NCI-H345 treated with DMSO at 0.1 percent for 48 hours (cell line): Measurements from ENCODE around the gene IL17F.
"Not testable (repeated sequence)": the region's sequence is repeated elsewhere in the genome, so short reads cannot be mapped to it uniquely, and the experiment has no call there.

Experiments used
- DNase-seq: peaks from one replicate; lab custom pipeline; 2025; ENCODE audit not compliant: unreplicated experiment; lab: John Stamatoyannopoulos, UW

IL17F gene

DNA sequence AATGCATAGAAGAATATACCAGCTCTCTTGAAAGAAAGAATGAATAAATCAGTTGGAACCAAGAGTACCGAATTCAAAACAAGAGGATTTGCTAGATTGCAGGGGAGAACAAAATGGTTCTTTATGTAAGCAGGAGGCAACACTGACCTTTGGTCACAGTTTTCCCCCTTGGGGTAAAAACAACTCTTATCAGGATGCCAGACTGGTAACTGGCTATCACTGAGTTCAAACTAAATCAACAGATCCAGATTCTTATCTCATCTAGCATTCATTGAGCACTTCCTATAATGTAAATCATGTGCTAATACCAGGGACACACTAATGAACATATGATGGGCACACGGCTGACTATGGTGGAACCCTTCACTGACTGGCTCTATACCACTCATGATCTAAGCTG lies 4.8 kb upstream of the IL17F start:
- no peak for DNase-seq

DNA sequence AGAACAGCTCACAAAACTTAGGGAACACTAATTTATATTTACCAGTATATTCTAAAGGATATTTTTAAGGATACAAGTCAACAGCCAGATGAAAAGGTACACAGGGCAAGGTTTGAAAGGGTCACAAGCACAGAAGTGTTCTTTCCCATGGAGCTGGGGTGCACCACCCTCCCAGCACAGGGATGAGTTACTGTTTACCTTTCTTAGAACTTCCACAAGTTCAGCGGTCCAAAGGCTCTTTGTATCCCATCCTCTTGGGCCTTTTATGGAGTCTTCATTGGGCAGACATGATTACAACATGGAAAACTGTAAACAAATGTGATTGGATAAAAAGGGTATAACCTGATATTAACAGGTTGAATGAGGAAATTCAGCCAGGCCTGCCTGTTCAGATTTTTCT lies 1.1 kb upstream of the IL17F start:
- DNase-seq, result no peak

DNA sequence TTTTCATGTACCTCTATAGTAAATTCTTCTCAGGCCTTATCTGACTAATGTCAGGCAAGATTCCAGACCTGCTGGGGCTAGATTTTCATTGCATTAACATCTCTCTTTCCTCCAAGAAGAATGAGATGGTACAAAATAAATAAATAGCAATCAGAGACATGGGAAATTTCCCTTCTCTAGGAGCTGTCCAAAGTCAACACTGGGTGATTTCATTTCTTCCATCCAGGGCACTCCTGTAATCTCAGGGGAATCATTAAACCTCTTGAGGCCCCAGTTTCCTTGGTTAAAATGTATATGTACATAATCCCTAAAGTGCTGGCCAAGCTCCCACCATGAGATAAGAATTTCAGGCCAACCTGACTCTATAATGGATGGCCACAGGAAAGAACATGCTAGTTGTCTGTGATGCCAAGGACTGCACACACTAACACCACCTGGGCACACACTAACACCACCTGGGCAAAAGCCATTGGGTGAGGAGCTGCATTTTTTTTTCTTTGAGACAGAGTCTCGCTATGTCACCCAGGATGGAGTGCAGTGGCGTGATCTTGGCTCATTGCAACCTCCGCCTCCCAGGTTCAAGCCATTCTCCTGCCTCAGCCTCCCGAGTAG lies 912 bp downstream of the IL17F start:
- DNase-seq, result no peak

DNA sequence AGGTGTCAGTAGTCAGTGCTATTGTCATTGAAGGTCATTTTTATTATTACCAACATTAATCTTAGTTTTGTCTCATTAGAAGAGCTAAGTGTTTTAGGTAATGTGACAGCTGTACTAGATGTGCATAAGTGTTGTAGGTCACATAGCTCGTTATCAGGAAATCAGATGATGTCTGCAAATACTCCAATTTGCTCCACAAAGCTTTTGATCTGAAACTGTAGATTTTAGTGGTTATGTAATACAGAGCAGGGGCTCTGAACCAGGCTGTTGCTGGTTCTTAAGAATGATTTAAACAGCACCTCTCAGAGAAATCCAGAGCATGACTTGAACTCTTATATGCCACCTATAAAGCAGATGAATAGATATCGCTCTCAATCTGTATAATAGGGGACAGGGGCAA lies 2.5 kb downstream of the IL17F start:
- no peak for DNase-seq

DNA sequence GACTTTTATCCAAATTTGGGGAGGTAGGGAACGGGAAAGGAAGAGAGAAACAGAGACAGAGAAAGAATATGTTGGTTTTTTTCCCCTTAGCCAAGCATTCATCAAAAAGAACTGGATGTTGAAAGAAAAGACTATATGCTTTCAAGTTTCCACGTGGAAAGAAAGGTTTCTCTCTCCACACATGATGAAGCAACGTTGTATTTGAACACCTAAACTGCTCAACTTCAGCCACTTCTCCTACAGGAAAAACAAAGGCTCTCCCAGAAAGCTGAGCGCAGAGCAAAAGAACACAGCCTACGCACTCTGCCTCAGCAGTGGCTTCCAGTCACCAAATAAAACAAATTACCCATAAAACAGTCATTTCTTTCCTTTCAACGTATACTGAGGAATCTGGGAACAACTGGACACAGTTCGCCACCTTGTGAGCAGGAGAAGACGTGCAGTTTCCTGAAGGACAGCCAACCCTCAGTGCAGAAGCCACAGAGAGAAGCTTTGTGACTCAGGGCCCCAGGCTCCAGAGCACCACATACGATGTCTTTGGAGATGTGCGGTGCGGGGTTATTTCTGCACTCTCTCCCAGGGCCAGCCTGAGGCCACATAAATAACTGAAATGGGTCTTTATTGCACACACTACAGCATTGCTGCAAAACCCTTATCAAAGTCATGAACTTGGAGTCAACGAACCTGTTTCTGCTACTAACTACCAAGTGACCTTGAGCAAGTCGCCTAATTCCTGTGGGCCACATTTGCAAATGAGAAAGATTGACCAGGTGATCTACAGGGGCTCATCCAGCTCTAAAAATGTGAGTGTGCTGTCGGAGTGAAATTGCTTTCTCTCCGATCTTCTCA lies 10.1 kb downstream of the IL17F start:
- DNase-seq, result peak; percentile 38

DNA sequence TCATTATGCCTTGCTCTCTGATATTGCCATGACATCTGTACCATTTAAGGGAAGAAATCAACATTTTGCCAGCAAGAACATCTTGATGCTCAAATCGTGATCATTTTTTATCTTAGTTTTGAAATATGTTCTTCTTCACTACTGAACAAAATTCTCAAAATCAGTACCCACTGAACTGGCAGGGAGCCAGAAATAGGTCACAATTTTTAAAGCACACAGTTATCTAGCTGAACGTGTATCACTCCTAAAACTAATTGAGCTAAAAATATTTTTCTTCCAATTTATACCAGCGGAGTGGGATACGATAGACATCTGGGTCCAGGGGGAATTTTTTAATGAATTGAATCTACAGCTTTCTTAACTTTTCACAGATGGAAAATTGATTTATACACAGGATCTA lies 11.3 kb downstream of the IL17F start:
- DNase-seq, result no peak

DNA sequence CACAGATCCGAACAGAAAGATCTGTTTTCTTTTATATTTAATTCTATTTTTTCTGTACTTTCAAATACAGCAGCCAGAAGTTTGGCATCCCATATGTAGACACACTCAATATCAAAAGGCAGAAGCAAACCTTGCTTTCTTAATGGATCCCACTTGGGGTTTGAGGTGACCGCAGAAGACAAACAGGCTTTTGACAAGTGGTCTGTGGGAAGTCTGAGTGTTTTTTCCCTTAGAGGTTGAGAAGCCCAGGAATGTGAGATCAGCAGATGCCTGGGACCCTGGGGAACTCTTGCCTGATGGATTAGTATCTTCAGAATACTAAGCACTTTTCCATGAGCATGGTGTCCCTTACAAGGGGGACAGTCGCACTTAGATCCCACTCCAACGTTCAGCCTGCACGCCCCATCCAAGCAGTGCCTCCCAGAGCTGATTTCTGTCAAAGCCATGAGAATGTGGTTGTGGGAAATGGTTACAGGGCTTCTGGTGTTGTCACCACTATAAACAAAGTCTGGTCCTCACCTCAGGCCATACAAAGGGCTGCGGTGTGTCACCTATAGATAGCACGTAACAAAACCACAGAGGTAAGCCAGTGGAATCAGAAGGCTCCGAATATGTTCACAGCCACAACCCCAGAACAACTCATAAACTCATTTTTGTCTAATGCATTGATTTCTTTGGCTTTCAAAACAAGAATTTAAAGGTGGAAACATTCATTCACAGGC lies 12.7 kb downstream of the IL17F start:
- DNase-seq, result no peak

DNA sequence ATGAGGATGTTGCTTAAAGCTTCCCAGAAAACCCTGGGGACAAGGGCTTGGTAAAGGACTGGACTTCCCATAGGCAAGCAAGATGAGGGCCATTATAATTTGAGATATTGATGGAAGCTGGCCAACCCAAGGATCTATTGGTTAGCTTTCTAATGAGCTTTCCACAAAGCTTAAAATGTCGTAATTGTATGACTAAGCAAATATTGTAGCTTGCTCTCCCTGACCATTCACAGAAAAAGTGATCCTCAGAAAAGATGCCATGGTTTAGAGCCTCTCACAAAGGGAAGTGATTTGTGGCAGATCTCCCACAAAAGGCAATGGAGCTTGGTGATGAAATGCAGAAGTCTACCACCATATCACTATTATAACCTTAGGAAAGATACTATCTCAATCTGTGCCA lies 13.6 kb downstream of the IL17F start:
- no peak for DNase-seq

DNA sequence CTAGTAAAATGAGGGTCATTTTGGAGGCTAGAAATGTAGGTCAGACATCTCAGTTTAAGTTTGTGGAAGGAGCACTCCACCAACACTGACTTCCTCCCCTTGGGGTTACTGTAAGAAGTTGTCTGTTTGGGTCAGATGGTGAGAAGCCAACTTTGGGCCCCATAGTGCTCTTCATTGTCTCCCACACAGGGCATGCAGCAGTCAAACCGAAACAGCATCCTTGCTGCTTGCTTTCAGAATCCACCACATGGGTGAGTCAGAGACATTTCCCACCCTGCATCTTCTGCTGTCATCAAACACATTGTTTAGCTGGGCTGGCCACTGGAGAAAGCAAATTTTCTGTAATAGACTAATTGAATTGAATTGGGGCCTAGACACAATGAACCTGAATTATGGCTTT lies 16.8 kb downstream of the IL17F start:
- DNase-seq, result no peak

DNA sequence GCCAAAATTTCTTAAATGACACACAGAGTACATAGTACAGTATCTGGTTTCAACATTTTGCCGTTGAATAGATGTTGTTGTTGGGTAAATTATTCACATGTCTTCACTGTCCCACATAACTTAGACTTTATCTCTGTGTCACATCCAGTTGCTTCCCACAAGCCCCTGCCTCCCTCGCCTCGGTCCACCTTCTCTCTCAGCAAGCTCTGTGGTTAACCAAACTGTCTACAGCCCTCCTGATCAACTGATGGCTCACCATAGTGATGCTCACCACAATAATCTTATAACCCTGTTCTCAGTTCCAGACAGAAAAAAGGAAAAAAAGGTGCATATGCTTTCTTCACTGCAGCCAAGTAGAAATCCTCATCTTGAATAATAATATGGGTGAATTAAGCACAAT lies 23.0 kb downstream of the IL17F start:
- DNase-seq, result no peak

DNA sequence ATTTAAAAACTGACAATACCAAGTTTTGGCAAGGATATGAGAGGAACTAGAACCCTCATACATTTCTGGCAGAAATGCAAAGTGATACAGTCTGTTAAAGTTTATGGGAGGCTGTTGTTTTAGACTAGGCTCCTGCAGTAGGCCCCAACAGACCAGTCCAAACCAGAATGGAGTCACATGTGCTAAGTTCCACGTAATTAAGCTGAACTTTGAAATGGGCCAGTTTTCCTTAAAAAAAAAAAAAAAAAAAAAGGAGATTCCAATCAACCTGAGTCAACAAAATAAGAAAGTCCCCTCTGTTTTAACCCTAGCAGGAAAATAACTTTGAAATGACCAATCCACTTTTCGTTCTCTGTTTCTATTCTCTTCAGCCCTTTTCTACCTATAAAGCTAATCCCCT lies 26.5 kb downstream of the IL17F start:
- no peak for DNase-seq

DNA sequence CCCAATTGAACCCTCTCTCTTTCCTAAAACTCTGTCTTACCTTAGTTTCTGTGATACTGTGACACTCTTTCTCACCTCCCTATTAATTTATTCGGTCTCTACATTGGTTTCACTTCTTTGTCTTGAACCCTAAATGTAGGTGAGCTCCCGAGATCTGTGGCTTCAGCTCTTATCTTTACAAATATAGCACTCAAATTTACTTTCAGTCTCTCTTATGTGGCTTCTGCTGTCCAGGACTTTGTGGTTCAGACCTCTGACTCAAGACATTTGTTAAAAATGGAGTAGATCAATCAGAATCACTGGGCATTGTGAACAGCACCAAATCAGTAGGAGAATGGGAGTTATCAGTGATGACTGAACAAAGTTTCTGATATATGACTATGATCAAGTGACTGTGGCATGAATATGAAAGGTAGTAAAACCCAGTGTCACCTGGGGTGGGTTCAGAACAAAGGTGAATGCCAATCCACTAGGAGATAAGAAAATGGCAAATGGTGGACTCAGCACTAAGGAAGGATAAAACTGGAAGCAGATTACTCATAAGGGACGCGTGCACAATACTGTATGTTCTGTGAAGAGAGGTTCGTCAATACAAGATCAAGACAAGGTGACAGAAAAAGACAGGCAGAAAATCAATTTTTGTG lies 27.2 kb downstream of the IL17F start:
- no peak for DNase-seq

DNA sequence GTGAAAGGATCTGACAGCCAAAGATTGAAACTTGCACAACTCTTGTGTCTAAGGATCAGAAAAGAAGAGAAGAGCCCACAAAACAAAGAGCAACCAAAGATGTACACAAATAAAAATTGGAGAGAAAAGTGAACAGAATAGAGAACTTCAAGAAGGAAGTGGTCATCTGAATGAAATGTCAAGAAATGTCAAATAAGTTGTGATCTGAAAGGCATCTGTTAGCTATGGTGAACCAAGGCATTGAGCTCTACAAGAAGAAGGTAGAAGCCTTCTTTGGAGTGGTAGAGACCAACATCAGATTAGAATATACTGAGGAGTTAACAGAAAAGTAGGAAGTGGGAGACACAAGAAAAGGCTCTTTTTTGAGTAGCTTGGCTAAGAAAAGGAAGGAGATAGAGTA lies 28.5 kb downstream of the IL17F start:
- no peak for DNase-seq

DNA sequence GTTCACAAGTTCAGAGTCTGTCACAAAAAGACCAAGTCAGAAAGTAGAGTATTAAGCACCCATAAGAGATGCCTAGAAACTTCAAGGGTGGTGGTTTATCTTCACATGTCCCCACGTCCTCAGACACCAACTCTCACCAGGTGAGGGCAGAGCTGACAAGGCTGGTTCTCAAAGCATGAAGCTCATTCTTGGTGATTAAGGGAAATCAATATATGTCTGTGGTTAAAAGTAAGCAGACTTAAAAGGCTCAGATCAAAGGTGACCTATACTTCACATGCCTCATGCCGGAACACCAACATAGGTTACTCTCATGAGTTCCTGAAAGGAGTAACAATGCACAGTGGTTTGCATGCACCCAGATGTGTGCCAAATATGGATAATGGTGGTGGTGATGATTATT lies 31.2 kb downstream of the IL17F start:
- DNase-seq, result no peak

DNA sequence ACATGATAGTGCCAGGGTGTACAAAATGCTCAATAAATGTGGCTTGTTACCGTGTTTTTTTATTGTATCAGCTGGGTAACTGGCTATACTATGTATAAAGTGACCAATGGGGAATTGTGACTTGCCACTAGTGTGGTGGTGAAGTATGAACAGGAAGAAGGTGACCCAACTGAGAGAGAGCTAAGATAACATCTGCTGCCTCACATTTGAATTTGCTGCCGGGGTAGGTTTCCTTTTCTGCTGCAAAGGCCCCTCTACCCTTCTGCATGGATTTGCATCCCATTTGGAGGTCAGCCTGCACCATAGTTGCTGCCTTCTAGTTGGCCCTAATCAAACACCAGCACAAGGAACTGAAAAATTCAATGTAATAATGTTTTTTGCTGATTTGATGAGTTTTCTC lies 34.1 kb downstream of the IL17F start:
- DNase-seq, result no peak

DNA sequence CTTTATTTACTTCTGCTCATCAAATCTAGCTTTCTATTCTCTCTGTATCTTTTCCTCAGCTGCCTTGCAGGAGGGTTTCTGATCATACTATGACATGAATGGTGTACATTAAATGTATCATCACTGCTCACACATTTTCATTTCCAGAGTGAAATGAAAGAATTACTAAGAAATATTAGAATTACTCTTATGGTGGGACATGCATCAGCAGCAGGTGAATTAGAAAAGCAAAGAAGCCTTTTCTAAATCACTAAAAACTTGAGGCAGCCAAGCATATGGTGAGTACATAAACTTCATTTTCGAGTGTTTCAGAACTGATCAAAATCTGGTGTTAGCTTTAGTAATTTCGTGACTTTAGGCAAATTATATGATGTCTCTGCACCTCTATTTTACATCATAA lies 34.5 kb downstream of the IL17F start:
- no peak for DNase-seq

DNA sequence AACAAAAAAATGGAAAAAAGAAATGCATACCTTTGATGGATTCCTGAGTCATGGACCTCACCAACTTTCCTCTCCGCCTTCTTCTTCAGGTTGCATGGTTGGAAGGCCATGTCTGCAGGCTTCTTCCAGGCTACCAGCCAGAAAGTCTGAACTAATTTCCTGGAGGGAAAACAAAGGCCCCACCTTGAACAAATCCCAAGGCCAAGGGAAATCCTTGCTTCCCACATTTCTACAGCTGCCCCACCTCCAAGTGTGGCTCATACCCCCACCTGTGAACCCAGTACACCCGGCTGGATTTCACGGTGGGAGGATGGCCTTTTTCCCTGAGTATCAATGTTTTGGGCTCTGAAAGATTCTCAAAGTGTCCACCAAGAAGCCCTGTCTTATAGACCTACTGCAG lies 35.7 kb downstream of the IL17F start:
- no peak for DNase-seq

DNA sequence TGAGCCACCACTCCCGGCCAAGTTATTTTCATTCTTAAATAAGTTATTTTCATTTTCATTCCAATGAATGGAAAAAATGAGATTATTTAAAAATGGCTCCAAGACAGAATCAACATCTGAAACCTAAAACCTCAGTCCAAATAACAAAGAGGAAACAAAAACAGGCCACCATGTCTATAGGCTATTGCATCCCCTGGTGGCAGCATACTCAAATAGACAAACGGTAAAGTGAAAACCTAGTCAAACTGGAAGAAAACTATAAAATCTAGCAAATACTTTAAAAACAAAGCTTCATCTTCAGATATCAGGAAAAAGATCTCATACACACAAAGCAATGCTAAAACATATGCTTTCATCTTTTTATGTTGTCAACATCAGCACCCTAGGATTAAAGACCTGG lies 37.2 kb downstream of the IL17F start:
- no peak for DNase-seq

DNA sequence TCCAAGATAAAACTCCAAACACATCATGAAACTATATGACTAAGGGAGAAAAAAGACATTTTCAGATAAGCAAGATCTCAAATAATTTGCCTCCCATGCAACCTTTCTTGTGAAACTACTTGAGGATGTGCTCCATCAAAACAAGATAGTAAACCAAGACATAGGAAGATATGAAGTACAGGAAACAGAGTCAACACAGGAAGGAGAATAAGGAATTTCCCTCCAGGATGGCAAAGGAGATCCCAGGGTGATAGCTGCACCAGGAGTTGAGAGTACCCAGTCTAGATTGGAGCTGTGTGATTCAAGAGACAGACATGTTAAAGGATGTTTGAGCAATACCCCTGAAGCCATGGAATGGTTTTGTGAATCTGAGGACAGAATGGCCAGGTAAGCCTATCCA lies 42.8 kb downstream of the IL17F start:
- DNase-seq, result no peak

DNA sequence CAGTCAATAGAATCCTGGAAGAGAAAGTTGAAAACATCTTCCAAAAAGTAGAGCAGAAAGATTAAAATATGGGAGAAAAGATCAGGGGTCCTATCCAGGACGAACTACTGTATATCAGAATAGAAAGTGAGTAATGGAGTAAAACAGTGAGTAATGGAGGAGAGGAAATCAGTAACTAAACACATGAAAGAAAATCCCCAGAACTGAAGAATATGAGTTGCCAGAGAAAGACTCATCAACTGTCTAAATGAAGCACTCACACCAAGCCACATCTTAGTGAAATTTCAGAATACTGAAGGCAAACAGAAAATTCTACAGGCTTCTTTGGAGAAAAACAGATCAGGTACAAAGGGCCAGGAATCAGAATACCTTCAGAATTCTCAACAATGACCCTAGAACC lies 43.3 kb downstream of the IL17F start:
- no peak for DNase-seq

DNA sequence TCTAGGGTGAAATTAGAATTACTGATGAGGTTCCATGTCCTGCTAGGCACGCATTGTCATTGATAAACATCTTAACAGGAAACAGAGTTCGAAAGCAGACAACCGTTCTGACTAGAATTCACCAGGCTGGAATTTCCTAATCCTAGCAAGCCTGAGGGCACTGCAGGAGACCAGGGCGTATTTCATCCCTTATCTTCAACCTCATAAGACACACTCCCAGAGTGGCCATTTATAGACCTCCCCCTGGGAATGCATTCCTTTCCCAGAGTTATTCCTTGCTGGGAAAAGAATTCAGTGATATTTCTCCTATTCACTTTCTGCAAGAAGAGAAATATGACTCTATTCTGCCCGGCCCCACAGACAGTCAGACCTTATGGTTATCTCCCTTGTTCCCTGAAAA lies 44.2 kb downstream of the IL17F start:
- DNase-seq, result not testable (repeated sequence)

DNA sequence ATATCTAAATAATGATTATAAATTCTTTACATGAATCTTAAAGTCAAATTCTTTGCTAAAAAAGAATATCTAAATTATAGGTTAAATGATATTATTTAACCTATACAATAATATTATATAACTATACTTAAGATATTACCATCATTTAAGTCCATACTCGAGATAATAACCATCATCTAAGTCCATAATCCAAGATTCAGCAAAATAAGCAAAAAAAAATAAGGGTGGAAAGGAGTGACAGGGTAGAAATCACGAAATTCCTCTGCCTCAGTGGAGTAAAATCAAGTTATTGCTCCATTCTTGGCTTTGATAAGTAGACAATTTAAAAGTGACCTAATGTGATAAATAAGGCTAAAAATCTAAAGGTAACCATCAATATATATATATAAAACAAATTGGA lies 48.4 kb downstream of the IL17F start:
- no peak for DNase-seq
